ENCODE measurements around the gene RUBCN.
"Not testable (repeated sequence)": the region's sequence is repeated elsewhere in the genome, so short reads cannot be mapped to it uniquely, and the experiment has no call there.

- TF ChIP-seq, protein P1, sequence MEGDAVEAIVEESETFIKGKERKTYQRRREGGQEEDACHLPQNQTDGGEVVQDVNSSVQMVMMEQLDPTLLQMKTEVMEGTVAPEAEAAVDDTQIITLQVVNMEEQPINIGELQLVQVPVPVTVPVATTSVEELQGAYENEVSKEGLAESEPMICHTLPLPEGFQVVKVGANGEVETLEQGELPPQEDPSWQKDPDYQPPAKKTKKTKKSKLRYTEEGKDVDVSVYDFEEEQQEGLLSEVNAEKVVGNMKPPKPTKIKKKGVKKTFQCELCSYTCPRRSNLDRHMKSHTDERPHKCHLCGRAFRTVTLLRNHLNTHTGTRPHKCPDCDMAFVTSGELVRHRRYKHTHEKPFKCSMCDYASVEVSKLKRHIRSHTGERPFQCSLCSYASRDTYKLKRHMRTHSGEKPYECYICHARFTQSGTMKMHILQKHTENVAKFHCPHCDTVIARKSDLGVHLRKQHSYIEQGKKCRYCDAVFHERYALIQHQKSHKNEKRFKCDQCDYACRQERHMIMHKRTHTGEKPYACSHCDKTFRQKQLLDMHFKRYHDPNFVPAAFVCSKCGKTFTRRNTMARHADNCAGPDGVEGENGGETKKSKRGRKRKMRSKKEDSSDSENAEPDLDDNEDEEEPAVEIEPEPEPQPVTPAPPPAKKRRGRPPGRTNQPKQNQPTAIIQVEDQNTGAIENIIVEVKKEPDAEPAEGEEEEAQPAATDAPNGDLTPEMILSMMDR (IDR thresholded peaks at IDR 0.05; ENCODE audit: low read depth, low read length, poor library complexity, severe bottlenecking) = not testable (repeated sequence)
- not testable (repeated sequence) for TF ChIP-seq EZH2phosphoT487 (IDR thresholded peaks at IDR 0.05; ENCODE audit: borderline replicate concordance, low read length)
These were observed 25.7 kb downstream of the RUBCN start for GRCh38 chr3:197710965-197711364.

Measured in DOHH2 (cell line).